GM23248 (cell line): Measurements from ENCODE around the gene ZNF785. TPM values are rescaled to one million over a fixed set of nuclear protein-coding genes. Genes with fewer than 3 reads are reported as not detected.

ENCODE experiments used
- DNase-seq: peaks from one replicate; pipeline ENCODE4 v3.0.0-alpha.2; 2015
- H2AFZ ChIP-seq: fragments of 200-600 bp; sonication (generic); 2 replicates; pipeline ENCODE4 v1.6.1; 2016; ENCODE audit warnings: antibody characterized with exemption
- H3F3A ChIP-seq: fragments of 200-600 bp; sonication (generic); 2 replicates; pipeline ENCODE4 v1.6.1; 2016; ENCODE audit warnings: mild to moderate bottlenecking, antibody characterized with exemption, mixed run types; ENCODE audit not compliant: insufficient read depth
- H3K27ac ChIP-seq: fragments of 200-600 bp; sonication (generic); 2 replicates; pipeline ENCODE4 v1.5.1; 2016; ENCODE audit warnings: mild to moderate bottlenecking
- H3K27me3 ChIP-seq: fragments of 200-600 bp; sonication (generic); replicated peaks from 2 replicates; pipeline ENCODE4 v1.6.1; 2016; ENCODE audit warnings: mild to moderate bottlenecking; ENCODE audit not compliant: insufficient read depth
- H3K36me3 ChIP-seq: fragments of 200-600 bp; sonication (generic); 2 replicates; pipeline ENCODE4 v1.6.1; 2016; ENCODE audit warnings: low read depth, mild to moderate bottlenecking
- H3K4me1 ChIP-seq: fragments of 200-600 bp; sonication (generic); 2 replicates; pipeline ENCODE4 v1.6.1; 2016; ENCODE audit warnings: mild to moderate bottlenecking; ENCODE audit not compliant: insufficient read depth
- H3K4me2 ChIP-seq: fragments of 200-600 bp; sonication (generic); one replicate; pipeline ENCODE4 v1.6.1; 2016; ENCODE audit warnings: mild to moderate bottlenecking; ENCODE audit not compliant: unreplicated experiment
- H3K4me3 ChIP-seq: fragments of 200-600 bp; sonication (generic); 2 replicates; pipeline ENCODE4 v1.5.1; 2016; ENCODE audit warnings: mild to moderate bottlenecking
- H3K79me2 ChIP-seq: fragments of 200-600 bp; sonication (generic); 2 replicates; pipeline ENCODE4 v1.6.1; 2016; ENCODE audit warnings: mild to moderate bottlenecking; ENCODE audit not compliant: insufficient read depth
- H3K9ac ChIP-seq: fragments of 200-600 bp; sonication (generic); 2 replicates; pipeline ENCODE4 v1.6.1; 2016; ENCODE audit warnings: mild to moderate bottlenecking
- H3K9me2 ChIP-seq: fragments of 200-600 bp; sonication (generic); 2 replicates; pipeline ENCODE4 v1.6.1; 2016; ENCODE audit warnings: mixed run types, mild to moderate bottlenecking, moderate library complexity; ENCODE audit not compliant: insufficient read depth
- H3K9me3 ChIP-seq: fragments of 200-600 bp; sonication (generic); one replicate; pipeline ENCODE4 v1.6.1; 2017; ENCODE audit warnings: low read depth
- H4K20me1 ChIP-seq: fragments of 200-600 bp; sonication (generic); 2 replicates; pipeline ENCODE4 v1.6.0; 2016; ENCODE audit not compliant: insufficient read depth
- EZH2 ChIP-seq: fragments of 200-600 bp; sonication (generic); IDR thresholded peaks from 2 replicates; pipeline ENCODE4 v1.6.1; 2018; ENCODE audit warnings: antibody characterized with exemption, mild to moderate bottlenecking; ENCODE audit not compliant: insufficient read depth, poor library complexity, severe bottlenecking
- EZH2phosphoT487 ChIP-seq: fragments of 200-600 bp; sonication (generic); IDR thresholded peaks from 2 replicates; pipeline ENCODE4 v1.6.1; 2018; ENCODE audit warnings: antibody characterized with exemption, moderate library complexity, mild to moderate bottlenecking, low read depth; ENCODE audit not compliant: insufficient read depth
- WGBS, 2 experiments: methylation state at CpG; one replicate each; pipeline ENCODE4 v1.1.6; 2015 to 2017; ENCODE audit warnings: low lambda C conversion rate in 2 of 2, low coverage in 1 of 2; ENCODE audit errors: missing lambda C conversion rate in 2 of 2; 5-methylcytosine and 5-hydroxymethylcytosine counted together
- in situ Hi-C: fragments of 300-500 bp; cut with MboI; formaldehyde crosslinking; loops from 2 replicates; pipeline ENCODE4 v1.15.0; 2020
- polyA plus RNA-seq: library from polyadenylated mRNA; unstranded; fragments of >200 nt; fragmentation: Nextera tagmentation; extraction: Ambion mirVana; gene quantifications from 2 replicates; pipeline ENCODE4 v1.2.1, GENCODE V29; 2016
- small RNA-seq: library from RNA; depleted of rRNA; stranded (forward); fragments of <200 nt; gene quantifications from one replicate; pipeline ENCODE3, GENCODE V24; 2014; ENCODE audit warnings: low read depth, low replicate concordance
- total RNA-seq: library from RNA; depleted of rRNA; stranded (reverse); fragments of >200 nt; shearing (Covaris generic); gene quantifications from 2 replicates; pipeline ENCODE4 v1.2.3, GENCODE V29; 2014; rRNA removed

ZNF785 gene
- total and polyA plus RNA-seq, 2 experiments from 2014 or later: 6.9 to 9.0 TPM

- Histone ChIP-seq H3K27ac (no peak overlapping the region), H3K4me2 (peak overlapping the region; percentile 89)
- in situ Hi-C loops: no loop called here
These were observed 52.4 kb downstream of the ZNF785 start for GRCh38 chr16:30533146-30533522.

GRCh38 chr16:30532285-30533145, 53.0 kb downstream of the ZNF785 start:
- Histone ChIP-seq H3K4me2 (no peak overlapping the region), H3K4me3 (no peak overlapping the region), H3K9me2 (no peaks in the 10 kb centered on the region), H3K4me1 (peaks cover 6% of the 10 kb centered on the region), H4K20me1 (no peaks in the 10 kb centered on the region), H3K27me3 (no peaks in the 10 kb centered on the region), H3K9me3 (no peaks in the 10 kb centered on the region), H2AFZ (no peak overlapping the region), H3K79me2 (peaks cover 24% of the 10 kb centered on the region), H3K9ac (no peak overlapping the region), H3K27ac (no peak overlapping the region), H3F3A (peaks cover 11% of the 10 kb centered on the region), H3K36me3 (no peaks in the 10 kb centered on the region)
- in situ Hi-C loops: no loop called here
- 95 to 97% methylated on average over 28 to 57 of the region's 57 CpGs for WGBS, 2 experiments
- no peak for DNase-seq
- TF ChIP-seq EZH2phosphoT487: no peak
- TF ChIP-seq EZH2: no peak

More at GRCh38 chr16:30533146-30533522, 52.4 kb downstream of the ZNF785 start:
- DNase-seq: no peak
- peaks cover 5% of the 10 kb centered on the region; the same call in 1 of the 2 replicates for H3F3A ChIP-seq
- peaks cover 24% of the 10 kb centered on the region for H3K79me2 ChIP-seq
- 77 to 80% methylated on average over 11 of the region's 11 CpGs for WGBS, 2 experiments
- H3K9me3 ChIP-seq: no peaks in the 10 kb centered on the region
- no peak overlapping the region for H3K9ac ChIP-seq
- no peaks in the 10 kb centered on the region for H4K20me1 ChIP-seq
- TF ChIP-seq EZH2phosphoT487 (no peak), EZH2 (no peak)
- H3K4me1 ChIP-seq: no peaks in the 10 kb centered on the region
- no peaks in the 10 kb centered on the region for H3K9me2 ChIP-seq
- H2AFZ ChIP-seq: no peak overlapping the region
- H3K4me3 ChIP-seq: peak overlapping the region; percentile 80; the same call in 1 of the 2 replicates
- no peaks in the 10 kb centered on the region for H3K36me3 ChIP-seq
- H3K27me3 ChIP-seq: no peaks in the 10 kb centered on the region

Small RNAs within 50 kb of the gene (small RNA-seq; reads per million reads assigned to genes)
- gene AC093249.1 (not detected), gene AC093249.4 (not detected)

Other genes with a start within 250 kb of the ZNF785 start
- gene CD2BP2, start 230.4 kb downstream of the ZNF785 start, total RNA-seq: 38.5 and 42.9 TPM in 2 replicates
- 50.0 and 53.4 TPM in 2 replicates for gene CD2BP2, start 230.4 kb downstream of the ZNF785 start, polyA plus RNA-seq
- gene TBC1D10B, start 215.2 kb downstream of the ZNF785 start, total RNA-seq: 41.2 and 43.9 TPM in 2 replicates
- 10.3 and 12.2 TPM in 2 replicates for gene TBC1D10B, start 215.2 kb downstream of the ZNF785 start, polyA plus RNA-seq
- gene MYL11, start 210.9 kb downstream of the ZNF785 start, total RNA-seq: not detected in 2 replicates
- 1.5 and 2.1 TPM in 2 replicates for gene MYL11, start 210.9 kb downstream of the ZNF785 start, polyA plus RNA-seq
- not detected in 2 replicates for gene SEPTIN1, start 203.1 kb downstream of the ZNF785 start, total RNA-seq
- 1.7 and 1.9 TPM in 2 replicates for gene SEPTIN1, start 203.1 kb downstream of the ZNF785 start, polyA plus RNA-seq
- 6.3 and 16.2 TPM in 2 replicates for gene ZNF48, start 190.3 kb downstream of the ZNF785 start, total RNA-seq
- gene ZNF48, start 190.3 kb downstream of the ZNF785 start, polyA plus RNA-seq: 0.65 and 0.81 TPM in 2 replicates
- 17.6 and 33.1 TPM in 2 replicates for gene ZNF771, start 178.1 kb downstream of the ZNF785 start, total RNA-seq
- gene ZNF771, start 178.1 kb downstream of the ZNF785 start, polyA plus RNA-seq: 20.1 and 21.1 TPM in 2 replicates
- 20.2 and 24.3 TPM in 2 replicates for gene DCTPP1, start 155.7 kb downstream of the ZNF785 start, total RNA-seq
- 45.7 and 47.3 TPM in 2 replicates for gene DCTPP1, start 155.7 kb downstream of the ZNF785 start, polyA plus RNA-seq
- 6.2 and 6.4 TPM in 2 replicates for gene SEPHS2, start 139.8 kb downstream of the ZNF785 start, total RNA-seq
- gene SEPHS2, start 139.8 kb downstream of the ZNF785 start, polyA plus RNA-seq: 26.9 and 27.5 TPM in 2 replicates
- gene ITGAL, start 113.0 kb downstream of the ZNF785 start, total RNA-seq: 0.65 TPM in 1 of 2 replicates, not detected in the other
- gene ITGAL, start 113.0 kb downstream of the ZNF785 start, polyA plus RNA-seq: 0.27 TPM in 1 of 2 replicates, not detected in the other
- gene ZNF768, start 59.1 kb downstream of the ZNF785 start, total RNA-seq: 35.3 and 38.4 TPM in 2 replicates
- gene ZNF768, start 59.1 kb downstream of the ZNF785 start, polyA plus RNA-seq: 5.0 and 5.7 TPM in 2 replicates
- 7.7 and 15.7 TPM in 2 replicates for gene ZNF747, start 50.8 kb downstream of the ZNF785 start, total RNA-seq
- 5.4 and 6.7 TPM in 2 replicates for gene ZNF747, start 50.8 kb downstream of the ZNF785 start, polyA plus RNA-seq
- gene ZNF764, start 27.3 kb downstream of the ZNF785 start, total RNA-seq: 3.0 and 8.8 TPM in 2 replicates
- 3.0 TPM in 2 replicates for gene ZNF764, start 27.3 kb downstream of the ZNF785 start, polyA plus RNA-seq
- gene ZNF688, start 14.0 kb downstream of the ZNF785 start, total RNA-seq: 10.4 and 33.0 TPM in 2 replicates
- gene ZNF688, start 14.0 kb downstream of the ZNF785 start, polyA plus RNA-seq: 13.6 and 14.7 TPM in 2 replicates
- gene ZNF689, start 24.7 kb upstream of the ZNF785 start, total RNA-seq: 5.7 TPM in 2 replicates
- gene ZNF689, start 24.7 kb upstream of the ZNF785 start, polyA plus RNA-seq: 4.8 and 5.1 TPM in 2 replicates
- gene PRR14, start 65.3 kb upstream of the ZNF785 start, total RNA-seq: 5.6 and 7.2 TPM in 2 replicates
- gene PRR14, start 65.3 kb upstream of the ZNF785 start, polyA plus RNA-seq: 15.2 and 18.0 TPM in 2 replicates
- 13.9 and 14.2 TPM in 2 replicates for gene FBRS, start 72.7 kb upstream of the ZNF785 start, total RNA-seq
- 5.8 and 7.6 TPM in 2 replicates for gene FBRS, start 72.7 kb upstream of the ZNF785 start, polyA plus RNA-seq
- gene SRCAP, start 113.5 kb upstream of the ZNF785 start, total RNA-seq: 9.1 and 14.3 TPM in 2 replicates
- gene SRCAP, start 113.5 kb upstream of the ZNF785 start, polyA plus RNA-seq: 22.8 and 23.7 TPM in 2 replicates
- gene PHKG2, start 162.7 kb upstream of the ZNF785 start, total RNA-seq: 12.5 and 19.9 TPM in 2 replicates
- 15.7 and 17.0 TPM in 2 replicates for gene PHKG2, start 162.7 kb upstream of the ZNF785 start, polyA plus RNA-seq
- gene CFAP119, start 176.4 kb upstream of the ZNF785 start, total RNA-seq: 0.89 and 2.7 TPM in 2 replicates
- gene CFAP119, start 176.4 kb upstream of the ZNF785 start, polyA plus RNA-seq: 4.1 and 4.6 TPM in 2 replicates
- 97.9 and 99.0 TPM in 2 replicates for gene RNF40, start 176.6 kb upstream of the ZNF785 start, total RNA-seq
- 71.2 and 71.5 TPM in 2 replicates for gene RNF40, start 176.6 kb upstream of the ZNF785 start, polyA plus RNA-seq
- gene ZNF629, start 201.5 kb upstream of the ZNF785 start, total RNA-seq: 12.2 and 19.3 TPM in 2 replicates
- 4.8 and 5.0 TPM in 2 replicates for gene ZNF629, start 201.5 kb upstream of the ZNF785 start, polyA plus RNA-seq